ENCODE results near the gene CABP2.

The CABP2 gene

GRCh38 chr11:67505605-67506396, 17.4 kb downstream of the CABP2 start (continued):
- no peak for TF ChIP-seq ZNF843 (tag by site-specific recombination; IDR thresholded peaks at IDR 0.05)
- TF ChIP-seq ZNF600 (tag by site-specific recombination; IDR thresholded peaks at IDR 0.05): peak; percentile 53; the same call in 1 of the 2 replicates
- no peak for TF ChIP-seq ZNF169 (tag by site-specific recombination; IDR thresholded peaks at IDR 0.05)
- no peak for TF ChIP-seq ZNF23 (tag by site-specific recombination; IDR thresholded peaks at IDR 0.05; ENCODE audit: borderline replicate concordance)
- peak; percentile 62; the same call in 1 of the 2 replicates for TF ChIP-seq ZSCAN30 (tag by site-specific recombination; IDR thresholded peaks at IDR 0.05)
- peak; percentile 83 for TF ChIP-seq ZBTB20 (tag by site-specific recombination; IDR thresholded peaks at IDR 0.05)
- TF ChIP-seq ZNF155 (tag by site-specific recombination; IDR thresholded peaks at IDR 0.05): no peak
- no peak for TF ChIP-seq ZNF621 (tag by site-specific recombination; IDR thresholded peaks at IDR 0.05)
- no peak for TF ChIP-seq ZNF514 (tag by site-specific recombination; IDR thresholded peaks at IDR 0.05)
- no peak for TF ChIP-seq ZNF398 (tag by site-specific recombination; IDR thresholded peaks at IDR 0.05)
- no peak for TF ChIP-seq MZF1 (tag by site-specific recombination; IDR thresholded peaks at IDR 0.05; ENCODE audit: borderline replicate concordance)
- TF ChIP-seq ZNF513 (tag by site-specific recombination; IDR thresholded peaks at IDR 0.05): no peak
- no peak for TF ChIP-seq ZNF266 (tag by site-specific recombination; IDR thresholded peaks at IDR 0.05; ENCODE audit: low read depth)
- peak; percentile 92 for TF ChIP-seq CTCF (tag by site-specific recombination; IDR thresholded peaks at IDR 0.05)
- TF ChIP-seq ZNF37A (tag by site-specific recombination; IDR thresholded peaks at IDR 0.05): no peak
- TF ChIP-seq ZBTB44 (tag by site-specific recombination; IDR thresholded peaks at IDR 0.05): no peak
- no peak for TF ChIP-seq REST (tag by site-specific recombination; IDR thresholded peaks at IDR 0.05)
- peak; percentile 48; the same call in 1 of the 2 replicates for TF ChIP-seq ZBTB48 (tag by site-specific recombination; IDR thresholded peaks at IDR 0.05)
- no peak for TF ChIP-seq TCF7L2 (IDR thresholded peaks at IDR 0.05; ENCODE audit: borderline replicate concordance, low read depth, low read length)
- TF ChIP-seq ZNF624 (tag by site-specific recombination; IDR thresholded peaks at IDR 0.05): no peak
- TF ChIP-seq ZNF280C (tag by site-specific recombination; IDR thresholded peaks at IDR 0.05): no peak
- no peak for TF ChIP-seq ZNF792 (tag by site-specific recombination; IDR thresholded peaks at IDR 0.05)
- TF ChIP-seq KLF17 (tag by site-specific recombination; IDR thresholded peaks at IDR 0.05): peak; percentile 54; the same call in 1 of the 2 replicates

Data from HEK293 (cell line).